Mesendoderm (in vitro differentiated cells): ENCODE measurements around the gene BDKRB2.

Experiments
- DNase-seq: peaks from one replicate; pipeline ENCODE4 v3.0.0; 2013
- H2AK5ac ChIP-seq: 2 replicates; pipeline ENCODE4 v1.6.1; 2013; ENCODE audit warnings: low read length, inconsistent platforms
- H2BK120ac ChIP-seq: 2 replicates; pipeline ENCODE4 v1.6.1; 2013; ENCODE audit warnings: low read depth, mild to moderate bottlenecking, low read length, moderate library complexity, mixed read lengths
- H2BK15ac ChIP-seq: replicated peaks from 2 replicates; pipeline ENCODE4 v1.6.1; 2013; ENCODE audit warnings: low read depth, mild to moderate bottlenecking, moderate library complexity
- H2BK5ac ChIP-seq: 2 replicates; pipeline ENCODE4 v1.6.1; 2013; ENCODE audit warnings: low read length, inconsistent platforms
- H3K18ac ChIP-seq: 2 replicates; pipeline ENCODE4 v1.6.1; 2013; ENCODE audit warnings: mild to moderate bottlenecking, low read length, mixed read lengths
- H3K23ac ChIP-seq: one replicate; pipeline ENCODE4 v1.6.1; 2013; ENCODE audit warnings: low read length
- H3K27ac ChIP-seq: 2 replicates; pipeline ENCODE4 v1.5.1; 2013; ENCODE audit warnings: low read depth, mild to moderate bottlenecking, inconsistent platforms, low read length, moderate library complexity
- H3K27me3 ChIP-seq: 2 replicates; pipeline ENCODE4 v1.6.1; 2013; ENCODE audit warnings: low read length, control low read depth, mild to moderate bottlenecking, inconsistent platforms; ENCODE audit not compliant: insufficient read depth, poor library complexity
- H3K36me3 ChIP-seq: 2 replicates; pipeline ENCODE4 v1.6.1; 2013; ENCODE audit warnings: low read length, inconsistent platforms; ENCODE audit not compliant: control insufficient read depth, insufficient read depth
- H3K4ac ChIP-seq: one replicate; pipeline ENCODE4 v1.6.1; 2013; ENCODE audit warnings: low read depth, mild to moderate bottlenecking, low read length, moderate library complexity
- H3K4me1 ChIP-seq: 2 replicates; pipeline ENCODE4 v1.6.1; 2013; ENCODE audit warnings: low read depth, low read length, inconsistent platforms; ENCODE audit not compliant: control insufficient read depth
- H3K4me2 ChIP-seq: 2 replicates; pipeline ENCODE4 v1.6.1; 2013; ENCODE audit warnings: low read length
- H3K4me3 ChIP-seq: 2 replicates; pipeline ENCODE4 v1.5.1; 2013; ENCODE audit warnings: mild to moderate bottlenecking, low read length
- H3K56ac ChIP-seq: one replicate; pipeline ENCODE4 v1.6.1; 2013; ENCODE audit warnings: low read length
- H3K79me1 ChIP-seq: 2 replicates; pipeline ENCODE4 v1.6.1; 2013; ENCODE audit warnings: low read length, inconsistent platforms
- H3K79me2 ChIP-seq: 2 replicates; pipeline ENCODE4 v1.6.1; 2013; ENCODE audit warnings: mild to moderate bottlenecking, low read length; ENCODE audit not compliant: control insufficient read depth, insufficient read depth
- H3K9ac ChIP-seq: 2 replicates; pipeline ENCODE4 v1.6.1; 2013; ENCODE audit warnings: low read length, inconsistent platforms
- H4K5ac ChIP-seq: one replicate; pipeline ENCODE4 v1.6.1; 2013; ENCODE audit warnings: low read length
- H4K8ac ChIP-seq: one replicate; pipeline ENCODE4 v1.6.1; 2013; ENCODE audit warnings: low read depth, mild to moderate bottlenecking, control low read depth, low read length, moderate library complexity
- WGBS: extraction: QIAGEN DNeasy Blood & Tissue Kit; methylation state at CpG from one replicate; pipeline ENCODE4 v1.1.7; 2013; ENCODE audit warnings: low lambda C conversion rate, missing lambda C conversion rate; ENCODE audit not compliant: insufficient coverage; ENCODE audit errors: extremely low coverage; 5-methylcytosine and 5-hydroxymethylcytosine counted together

BDKRB2 gene

DNA sequence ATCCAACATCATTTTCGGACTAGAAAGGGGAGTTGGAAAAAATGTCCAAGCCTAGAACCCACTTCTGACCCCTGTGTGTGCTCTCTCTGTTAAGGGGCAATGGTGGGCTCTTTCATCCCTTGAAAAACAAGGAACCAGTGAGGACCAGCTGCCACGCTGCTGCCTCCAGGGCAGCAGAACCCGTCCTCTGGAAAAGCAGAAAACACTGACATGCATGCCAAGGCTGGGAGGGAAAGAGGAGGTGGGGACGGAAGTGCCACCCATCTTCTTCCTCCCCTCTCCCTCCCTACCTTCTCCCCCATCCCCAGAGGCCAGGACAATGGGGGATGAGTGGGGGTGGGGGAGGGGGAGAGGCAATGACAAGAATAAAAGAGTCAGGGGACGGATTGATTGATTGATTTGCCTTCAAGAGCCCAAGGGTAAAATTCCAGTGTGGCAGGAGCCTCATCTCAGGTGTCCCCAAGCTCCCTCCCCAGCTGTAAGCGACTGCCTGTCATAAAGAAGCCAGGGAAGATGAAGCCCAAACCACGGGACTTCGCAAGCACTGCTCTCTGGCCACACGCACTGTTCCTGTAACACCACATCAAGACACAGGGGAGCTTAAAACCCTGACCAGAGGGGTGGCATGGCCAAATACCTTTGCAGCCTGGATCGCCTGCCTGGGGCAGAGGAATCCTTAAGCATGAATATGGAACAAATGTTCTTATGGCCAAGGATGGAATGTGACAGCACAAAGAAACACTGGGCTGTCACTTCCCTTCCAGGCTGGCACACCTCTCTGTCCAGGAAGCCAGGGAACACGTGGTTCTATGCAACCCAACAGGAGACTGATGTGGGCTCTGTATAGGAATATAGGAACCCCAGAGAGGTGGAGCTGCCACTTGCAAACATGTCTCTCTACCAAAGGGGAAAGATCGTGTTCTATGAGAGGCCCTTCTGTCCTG, 38.9 kb upstream of the BDKRB2 start:
- Histone ChIP-seq H3K27ac (no peak overlapping the region), H3K4me1 (no peaks in the 10 kb centered on the region), H3K18ac (no peak overlapping the region), H3K9ac (no peak overlapping the region), H3K36me3 (no peaks in the 10 kb centered on the region), H3K79me2 (no peaks in the 10 kb centered on the region), H3K4me3 (no peak overlapping the region), H3K79me1 (no peaks in the 10 kb centered on the region), H3K4ac (no peak overlapping the region), H2BK5ac (no peak overlapping the region), H2AK5ac (no peak overlapping the region), H3K56ac (no peak overlapping the region), H4K5ac (no peak overlapping the region), H3K23ac (no peak overlapping the region), H2BK120ac (no peak overlapping the region), H2BK15ac (no peak overlapping the region), H3K4me2 (no peak overlapping the region), H3K27me3 (no peaks in the 10 kb centered on the region), H4K8ac (no peak overlapping the region)
- DNase-seq = no peak
- WGBS = no CpG with 5 or more reads among the region's 12 CpGs

DNA sequence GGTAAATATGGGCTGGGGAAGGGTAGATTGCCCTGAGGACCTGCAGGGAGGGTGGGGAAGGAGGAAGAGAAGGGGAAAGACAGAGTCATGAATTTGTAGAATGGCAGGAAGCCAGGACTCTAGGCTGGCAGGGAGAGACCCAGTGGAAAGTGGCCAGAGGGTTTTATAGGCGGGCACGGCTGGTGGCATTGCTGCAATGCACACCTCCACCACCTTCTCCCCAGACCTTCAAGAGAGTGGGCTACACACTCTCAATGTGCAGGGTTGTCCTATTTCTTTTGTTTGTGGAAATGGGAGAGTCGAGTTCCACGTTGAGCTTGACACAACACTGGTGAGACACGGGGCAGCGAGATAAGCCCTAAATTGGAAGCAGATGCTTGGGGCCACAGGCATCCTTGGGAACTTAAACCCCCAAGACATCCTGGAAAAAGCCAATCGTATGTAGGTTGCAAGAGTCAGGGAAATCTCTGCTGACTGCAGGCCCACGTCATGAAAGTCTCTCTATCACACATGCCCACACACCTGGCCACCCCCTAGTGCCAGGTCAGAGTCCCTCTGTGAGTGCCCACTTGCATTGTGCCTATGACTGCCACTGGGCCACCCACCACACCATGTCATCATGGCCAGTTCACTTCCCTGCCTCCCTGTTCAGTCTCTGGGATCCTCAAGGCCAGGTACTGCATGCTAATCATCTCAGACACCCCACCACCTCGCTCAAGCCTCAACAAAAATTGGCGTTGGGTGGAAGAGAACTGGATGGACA, 38.0 kb upstream of the BDKRB2 start:
- Histone ChIP-seq H3K79me2 (no peaks in the 10 kb centered on the region), H4K5ac (no peak overlapping the region), H2BK5ac (no peak overlapping the region), H3K27ac (no peak overlapping the region), H3K56ac (no peak overlapping the region), H3K23ac (no peak overlapping the region), H3K18ac (no peak overlapping the region), H2BK15ac (no peak overlapping the region), H3K4ac (no peak overlapping the region), H3K9ac (no peak overlapping the region), H4K8ac (no peak overlapping the region), H3K4me3 (no peak overlapping the region), H3K79me1 (no peaks in the 10 kb centered on the region), H3K36me3 (no peaks in the 10 kb centered on the region), H2AK5ac (no peak overlapping the region), H3K4me2 (no peak overlapping the region), H3K4me1 (no peaks in the 10 kb centered on the region), H3K27me3 (no peaks in the 10 kb centered on the region), H2BK120ac (no peak overlapping the region)
- WGBS = no CpG with 5 or more reads among the region's 10 CpGs
- no peak for DNase-seq

DNA sequence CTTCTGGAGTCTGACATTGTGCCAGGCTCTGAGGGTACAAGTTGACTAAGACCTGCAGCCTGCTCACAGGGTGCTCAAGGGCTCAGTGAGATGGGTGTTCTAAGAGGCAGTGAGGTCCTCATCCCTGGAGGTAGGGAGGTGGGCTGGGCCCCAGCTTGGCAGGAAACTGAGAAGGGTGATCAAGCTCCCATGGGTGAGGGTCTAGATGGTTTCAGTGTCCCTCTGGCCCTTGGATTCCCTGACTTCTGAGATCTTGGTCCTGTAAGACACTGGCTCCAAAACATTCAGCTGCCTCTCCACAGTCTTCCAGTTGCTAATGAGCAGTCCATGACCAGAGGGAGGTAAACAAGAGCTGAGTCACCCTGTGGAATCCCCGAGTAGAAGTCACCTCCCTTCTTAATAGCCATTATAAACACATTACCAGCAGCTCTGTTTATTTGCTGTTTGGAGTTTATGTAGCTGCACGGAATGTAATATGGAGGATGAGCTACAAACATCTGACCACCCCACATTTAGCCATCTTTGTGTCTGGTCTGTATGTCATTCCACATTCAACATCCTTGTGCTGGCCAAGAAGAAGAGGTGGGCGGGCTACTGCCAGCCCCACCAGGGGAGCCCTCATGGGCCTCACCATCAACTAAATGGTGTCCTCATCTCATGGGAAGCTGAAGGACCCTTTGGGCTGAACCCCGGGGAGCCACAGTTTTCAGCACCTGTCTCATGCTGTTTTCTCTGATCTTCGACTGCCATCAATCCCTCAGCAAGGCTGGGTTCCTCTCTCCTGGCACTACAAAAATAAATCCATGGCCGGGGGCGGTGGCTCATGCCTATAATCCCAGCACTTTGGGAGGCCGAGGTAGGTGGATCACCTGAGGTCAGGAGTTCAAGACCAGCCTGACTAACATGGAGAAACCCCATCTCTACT, 37.2 kb upstream of the BDKRB2 start:
- DNase-seq = peak; percentile 40

DNA sequence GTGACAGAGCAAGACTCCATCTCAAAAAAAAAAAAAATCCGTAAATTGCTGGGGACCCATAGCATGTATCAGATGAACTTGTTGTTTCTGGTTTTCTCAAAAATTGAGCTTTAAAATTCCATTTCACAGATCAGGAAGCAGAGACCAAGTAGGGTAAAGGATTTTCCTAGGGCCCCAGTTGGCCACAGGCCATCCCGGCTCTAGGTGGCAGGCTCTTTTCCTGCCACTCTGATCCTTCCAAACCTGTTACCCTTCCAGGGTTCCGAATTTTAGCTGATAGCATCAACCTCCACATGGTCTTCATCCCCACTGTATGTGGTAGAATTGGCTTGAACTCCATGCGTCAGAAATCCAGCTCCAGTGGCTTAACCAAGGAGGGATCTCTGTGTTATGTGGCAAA, 36.1 kb upstream of the BDKRB2 start:
- Histone ChIP-seq H2BK5ac (no peak overlapping the region), H3K4me1 (no peaks in the 10 kb centered on the region), H4K8ac (no peak overlapping the region), H3K36me3 (no peaks in the 10 kb centered on the region), H3K79me2 (no peaks in the 10 kb centered on the region), H3K27ac (no peak overlapping the region), H4K5ac (no peak overlapping the region), H3K4ac (no peak overlapping the region), H3K27me3 (no peaks in the 10 kb centered on the region), H3K4me2 (no peak overlapping the region), H3K9ac (no peak overlapping the region), H2BK15ac (no peak overlapping the region), H3K79me1 (no peaks in the 10 kb centered on the region), H3K18ac (no peak overlapping the region), H3K56ac (no peak overlapping the region), H3K4me3 (no peak overlapping the region), H2AK5ac (no peak overlapping the region), H3K23ac (no peak overlapping the region), H2BK120ac (no peak overlapping the region)
- DNase-seq = no peak
- WGBS = no CpG with 5 or more reads among the region's 4 CpGs

More for the DNA sequence above, 37.2 kb upstream of the BDKRB2 start:
- Histone ChIP-seq H3K79me1 (no peaks in the 10 kb centered on the region), H3K36me3 (no peaks in the 10 kb centered on the region), H3K4ac (no peak overlapping the region), H3K18ac (no peak overlapping the region), H4K8ac (no peak overlapping the region), H3K4me2 (no peak overlapping the region), H3K9ac (no peak overlapping the region), H3K79me2 (no peaks in the 10 kb centered on the region), H2BK5ac (no peak overlapping the region), H3K27ac (no peak overlapping the region), H2BK120ac (no peak overlapping the region), H3K27me3 (no peaks in the 10 kb centered on the region), H2BK15ac (no peak overlapping the region), H3K4me3 (no peak overlapping the region), H4K5ac (no peak overlapping the region), H3K4me1 (no peaks in the 10 kb centered on the region), H3K23ac (no peak overlapping the region), H3K56ac (no peak overlapping the region), H2AK5ac (no peak overlapping the region)
- no CpG with 5 or more reads among the region's 8 CpGs for WGBS

DNA sequence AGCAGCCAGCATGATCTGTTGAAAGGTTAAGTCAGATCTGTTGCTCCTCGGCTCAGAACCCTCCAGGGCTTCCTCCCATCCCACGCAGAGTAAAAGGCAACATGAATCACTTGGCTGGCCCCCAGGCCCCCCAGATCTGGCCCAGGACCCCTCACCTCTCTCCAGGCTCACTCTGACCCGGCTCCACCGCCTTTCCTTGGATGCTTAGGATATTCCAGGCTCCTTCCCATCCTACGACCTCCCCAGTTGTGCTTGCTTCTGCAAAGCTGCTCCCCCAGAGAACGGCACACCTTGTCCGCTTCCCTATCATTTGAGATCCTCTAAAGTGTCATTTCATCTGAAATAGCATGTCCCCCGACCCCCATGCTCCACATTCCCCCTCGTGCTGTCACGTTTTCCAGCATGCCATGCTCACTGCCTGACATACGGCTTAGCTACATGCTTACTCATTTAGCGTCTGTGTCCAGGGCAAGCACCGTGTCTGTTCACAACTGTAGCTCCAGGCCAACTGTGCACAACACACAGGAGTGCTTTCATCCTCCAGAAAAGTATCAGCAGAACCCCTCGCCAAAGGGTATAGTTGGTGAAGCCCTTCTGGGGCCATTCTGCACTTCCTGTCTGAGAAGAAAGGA, 33.6 kb upstream of the BDKRB2 start:
- DNase-seq = no peak
- Histone ChIP-seq H3K23ac (no peak overlapping the region), H3K36me3 (no peaks in the 10 kb centered on the region), H2AK5ac (no peak overlapping the region), H3K4me1 (no peaks in the 10 kb centered on the region), H4K5ac (no peak overlapping the region), H3K4ac (no peak overlapping the region), H3K79me1 (no peaks in the 10 kb centered on the region), H2BK5ac (no peak overlapping the region), H3K4me2 (no peak overlapping the region), H3K9ac (no peak overlapping the region), H3K18ac (no peak overlapping the region), H3K79me2 (no peaks in the 10 kb centered on the region), H4K8ac (no peak overlapping the region), H3K56ac (no peak overlapping the region), H3K4me3 (no peak overlapping the region), H2BK120ac (no peak overlapping the region), H3K27me3 (no peaks in the 10 kb centered on the region), H2BK15ac (no peak overlapping the region), H3K27ac (no peak overlapping the region)
- no CpG with 5 or more reads among the region's 14 CpGs for WGBS
